Measurements from ENCODE around the gene CREB3L1.
A peak's percentile ranks its signal among the peaks of the same experiment; 100 is the strongest.
"Not testable (repeated sequence)": the region's sequence is repeated elsewhere in the genome, so short reads cannot be mapped to it uniquely, and the experiment has no call there.

The CREB3L1 gene

GRCh38 chr11:46249103-46249937 lies 28.1 kb upstream of the CREB3L1 start:
- DNase-seq, result peak in 1 of 2 experiments; percentile 35

GRCh38 chr11:46249938-46250744 lies 27.3 kb upstream of the CREB3L1 start:
- DNase-seq, result no peak

GRCh38 chr11:46250745-46251052 lies 26.8 kb upstream of the CREB3L1 start:
- no peak for DNase-seq

GRCh38 chr11:46251954-46252353 lies 25.5 kb upstream of the CREB3L1 start:
- no peak for DNase-seq

DNA sequence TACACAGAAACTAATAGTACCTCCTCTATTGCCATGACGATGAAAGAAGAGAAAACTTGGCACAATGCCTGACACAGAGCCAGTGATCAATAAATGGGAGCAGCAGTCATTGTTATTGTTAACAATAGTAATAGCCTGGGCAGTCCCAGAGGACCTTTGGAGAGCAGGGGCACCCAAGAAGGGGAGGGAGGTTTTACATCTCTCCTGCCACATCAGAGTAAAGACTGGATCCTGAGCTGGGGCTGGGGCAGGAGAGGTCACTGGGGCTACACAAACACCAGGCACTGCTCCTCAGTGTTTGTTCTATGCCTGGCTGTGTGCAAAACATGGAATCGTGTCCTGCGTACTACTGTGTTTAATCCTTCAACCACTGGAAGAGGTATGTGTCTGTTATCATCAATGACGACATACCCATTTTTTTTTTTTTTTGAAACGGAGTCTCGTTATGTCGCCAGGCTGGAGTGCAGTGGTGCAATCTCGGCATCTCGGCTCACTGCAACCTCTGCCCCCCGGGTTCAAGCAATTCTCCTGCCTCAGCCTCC lies 25.0 kb upstream of the CREB3L1 start:
- DNase-seq, result no peak

DNA sequence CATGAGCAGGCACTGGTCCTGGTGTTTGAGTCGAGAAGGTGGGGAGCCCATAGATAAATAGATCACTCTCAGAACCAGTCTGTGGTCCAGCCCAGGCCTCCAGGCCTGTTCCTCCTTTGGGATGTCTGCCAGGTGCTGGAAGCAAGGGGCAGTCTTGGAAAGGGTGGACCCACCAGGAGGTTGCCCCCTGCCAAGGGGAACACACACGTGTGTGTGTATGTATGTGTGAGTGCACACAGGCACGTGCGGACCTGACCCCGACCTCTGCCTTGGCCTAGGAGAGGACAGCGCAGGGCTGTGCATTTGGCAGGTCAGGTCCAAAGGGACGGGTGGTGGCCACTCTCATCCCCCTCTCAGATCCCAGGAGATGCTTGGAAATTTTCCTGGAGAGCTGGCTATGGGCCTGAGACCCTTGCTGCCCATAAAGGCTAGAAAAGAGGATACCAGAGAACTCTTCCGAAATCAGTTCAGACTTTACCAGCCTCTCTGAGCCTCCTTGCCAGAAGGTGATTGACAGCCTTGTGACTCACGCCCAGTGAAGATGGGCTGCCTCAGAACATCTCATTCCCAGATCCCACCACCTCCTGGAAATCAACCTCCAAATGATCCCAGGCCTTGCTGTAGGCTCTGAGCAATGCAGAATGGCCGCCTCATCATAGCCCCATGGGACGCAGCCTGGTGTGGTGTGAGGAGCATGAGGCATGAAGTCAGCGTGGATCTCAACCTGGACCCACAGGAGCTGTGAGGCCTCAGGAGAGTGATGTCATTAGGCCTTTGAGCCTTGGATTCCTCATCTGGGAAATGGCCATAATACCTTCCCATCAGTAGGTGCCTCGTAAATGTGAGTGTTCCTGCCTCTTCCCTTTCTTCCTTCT lies 24.0 kb upstream of the CREB3L1 start:
- no peak for DNase-seq

DNA sequence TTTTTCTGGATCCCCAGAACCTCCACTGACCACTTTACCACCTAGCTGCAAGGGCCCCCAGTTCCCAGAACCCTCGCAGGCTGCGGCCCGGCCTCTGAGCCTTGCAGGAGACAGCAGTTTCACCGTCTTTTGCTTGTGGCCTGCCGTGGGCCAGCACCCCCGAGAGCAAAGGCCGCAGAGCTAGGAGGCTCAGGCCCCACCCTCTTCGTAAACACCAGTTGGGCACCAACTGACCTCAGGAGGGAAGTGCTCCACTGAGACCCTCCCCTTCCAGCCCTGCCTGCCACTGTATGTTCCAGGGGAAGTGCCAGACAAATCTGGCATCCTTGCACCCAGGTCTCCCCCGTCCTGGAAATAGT lies 23.4 kb upstream of the CREB3L1 start:
- no peak for DNase-seq

DNA sequence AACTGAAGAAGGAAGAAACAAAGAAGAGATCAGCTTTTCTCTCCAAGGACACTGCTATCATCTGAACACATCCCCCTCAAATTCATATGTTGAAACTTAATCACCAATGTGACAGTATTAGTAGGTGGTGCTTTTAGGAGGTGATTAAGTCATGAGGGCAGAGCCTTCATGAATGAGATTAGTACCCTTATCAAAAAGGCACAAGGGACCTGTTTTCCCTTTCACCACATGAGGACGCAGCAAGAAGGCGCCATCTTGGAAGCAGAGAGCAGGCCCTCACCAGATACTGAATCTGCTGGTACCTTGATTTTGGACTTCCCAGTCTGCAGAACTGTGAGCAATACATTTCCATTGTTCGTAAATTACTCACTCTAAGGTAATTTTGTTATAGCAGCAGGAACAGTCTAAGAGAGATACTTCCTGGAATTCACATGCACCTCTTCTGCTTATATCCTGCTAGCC lies 20.9 kb upstream of the CREB3L1 start:
- DNase-seq, result no peak

DNA sequence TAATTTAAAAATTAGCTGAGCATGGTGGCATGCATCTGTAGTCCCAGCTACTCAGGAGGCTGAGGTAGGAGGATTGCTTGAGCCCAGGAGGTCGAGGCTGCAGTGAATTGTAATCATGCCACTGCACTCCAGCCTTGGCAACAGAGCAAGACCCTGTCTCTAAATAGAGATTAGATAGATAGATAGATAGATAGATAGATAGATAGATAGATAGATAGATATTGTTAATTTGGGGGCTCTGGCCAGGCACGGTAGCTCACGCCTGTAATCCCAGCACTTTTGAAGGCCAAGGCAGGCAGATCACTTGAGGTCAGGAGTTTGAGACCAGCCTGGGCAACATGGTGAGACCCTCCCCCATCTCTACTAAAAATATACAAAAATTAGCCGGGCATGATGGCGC lies 18.1 kb upstream of the CREB3L1 start:
- not testable (repeated sequence) for DNase-seq

DNA sequence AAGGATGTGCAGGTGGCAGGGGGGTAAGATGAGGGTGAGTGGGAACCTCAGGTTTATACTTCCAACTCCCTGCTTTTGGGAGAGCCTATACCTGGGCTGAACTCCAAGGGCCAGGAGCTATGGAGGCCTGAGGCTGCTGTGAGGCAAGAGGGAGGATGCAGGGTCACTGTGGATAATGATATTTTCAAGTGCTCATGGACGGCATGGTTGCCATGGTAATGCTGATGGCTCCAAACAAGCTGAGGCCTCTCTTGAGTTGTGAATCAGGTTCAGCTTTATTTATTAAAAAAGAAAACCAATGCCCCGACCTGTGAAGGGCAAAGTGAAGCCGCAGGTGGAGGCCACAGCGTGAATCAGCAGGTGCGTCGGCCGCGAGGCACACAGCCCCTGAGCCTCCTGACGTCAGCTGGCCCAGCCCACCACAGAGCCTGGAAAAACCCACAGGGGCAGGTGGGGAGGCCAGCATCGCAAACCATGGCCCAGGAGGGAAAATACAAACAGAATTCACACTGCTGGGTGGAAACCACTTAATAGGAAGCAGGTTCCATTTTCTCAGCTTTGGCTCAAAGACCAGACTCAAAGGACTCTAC lies 17.4 kb upstream of the CREB3L1 start:
- no peak for DNase-seq

- DNase-seq, result no peak
These were observed 14.3 kb upstream of the CREB3L1 start for GRCh38 chr11:46263120-46263519.

DNA sequence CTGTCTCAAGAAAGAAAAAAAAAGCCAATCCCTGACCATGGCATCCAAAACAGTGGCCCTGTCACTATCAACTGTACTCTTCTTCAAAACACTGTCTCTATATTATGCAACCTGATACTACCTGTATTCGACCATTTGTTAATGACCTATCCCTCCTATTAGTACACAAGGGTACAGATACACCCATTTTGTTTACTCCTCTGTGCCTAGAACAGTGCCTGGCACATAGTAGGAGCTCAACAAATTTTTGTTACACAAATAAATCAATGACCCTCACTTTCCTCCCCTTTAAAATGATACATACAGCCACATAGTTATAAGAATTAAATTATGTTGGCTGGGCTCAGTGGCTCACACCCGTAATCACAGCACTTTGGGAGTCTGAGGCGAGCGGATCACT lies 13.4 kb upstream of the CREB3L1 start:
- DNase-seq, result no peak

DNA sequence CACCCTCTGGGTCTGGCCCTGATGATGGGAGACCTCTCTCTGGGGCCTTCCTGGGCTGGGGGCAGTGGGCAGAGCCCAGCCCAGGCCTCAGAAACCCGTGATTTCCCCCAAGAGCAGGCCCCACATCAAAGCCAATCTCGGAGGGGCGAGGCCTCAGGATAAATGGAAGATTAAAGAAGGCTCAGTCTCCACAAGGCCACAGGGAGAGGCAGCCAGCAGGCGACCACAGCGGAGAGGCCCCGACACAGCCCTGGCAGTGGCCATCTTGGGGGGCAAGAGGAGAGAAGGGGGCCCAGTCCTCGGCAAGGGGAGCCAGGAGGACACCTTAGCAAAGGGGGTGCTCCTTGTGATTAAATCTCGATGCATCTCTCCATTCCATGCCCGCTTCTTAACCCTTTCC lies 12.5 kb upstream of the CREB3L1 start:
- no peak for DNase-seq

- no peak for DNase-seq
These were observed 11.7 kb upstream of the CREB3L1 start for GRCh38 chr11:46265764-46266163.

DNA sequence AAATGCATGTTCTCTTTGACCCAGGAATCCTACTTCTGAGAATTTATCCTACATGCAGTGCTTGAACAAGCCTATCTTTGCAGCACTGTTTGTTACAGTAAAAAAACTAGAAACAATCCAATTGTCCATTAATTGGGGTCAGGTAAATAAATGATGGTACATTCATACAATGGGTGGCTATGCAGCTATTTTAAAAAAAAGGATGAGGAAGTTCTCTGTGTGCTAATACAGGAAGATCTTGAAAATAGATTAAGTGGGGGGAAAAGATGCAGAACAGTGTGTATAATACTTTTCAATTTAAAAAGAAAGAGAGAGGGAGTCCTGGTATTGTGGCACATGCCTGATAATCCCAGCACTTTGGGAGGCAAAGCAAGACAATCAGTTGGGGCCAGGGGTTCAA lies 9.5 kb upstream of the CREB3L1 start:
- DNase-seq, result no peak

DNA sequence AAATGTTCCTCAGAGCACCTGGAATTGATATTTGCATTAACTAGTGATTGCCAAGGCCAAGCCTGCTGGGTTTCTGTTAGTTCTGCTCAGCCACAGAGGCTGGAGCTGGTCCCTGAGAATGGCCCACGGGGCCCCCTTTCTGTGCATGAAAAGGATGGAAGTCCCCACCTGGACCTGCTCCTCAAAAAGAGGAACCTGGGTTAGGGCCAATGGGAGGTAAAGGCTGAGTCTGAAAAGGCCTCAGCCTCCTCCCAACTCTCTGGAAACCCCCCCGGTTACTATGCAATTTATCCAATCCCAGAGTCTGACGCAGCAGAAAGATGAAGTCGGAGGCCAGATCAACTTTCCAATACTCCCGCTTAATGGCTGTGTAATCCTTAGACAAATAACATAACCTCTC lies 6.8 kb upstream of the CREB3L1 start:
- no peak for DNase-seq

- no peak for DNase-seq
These were observed 6.1 kb upstream of the CREB3L1 start for GRCh38 chr11:46271407-46271806.

DNA sequence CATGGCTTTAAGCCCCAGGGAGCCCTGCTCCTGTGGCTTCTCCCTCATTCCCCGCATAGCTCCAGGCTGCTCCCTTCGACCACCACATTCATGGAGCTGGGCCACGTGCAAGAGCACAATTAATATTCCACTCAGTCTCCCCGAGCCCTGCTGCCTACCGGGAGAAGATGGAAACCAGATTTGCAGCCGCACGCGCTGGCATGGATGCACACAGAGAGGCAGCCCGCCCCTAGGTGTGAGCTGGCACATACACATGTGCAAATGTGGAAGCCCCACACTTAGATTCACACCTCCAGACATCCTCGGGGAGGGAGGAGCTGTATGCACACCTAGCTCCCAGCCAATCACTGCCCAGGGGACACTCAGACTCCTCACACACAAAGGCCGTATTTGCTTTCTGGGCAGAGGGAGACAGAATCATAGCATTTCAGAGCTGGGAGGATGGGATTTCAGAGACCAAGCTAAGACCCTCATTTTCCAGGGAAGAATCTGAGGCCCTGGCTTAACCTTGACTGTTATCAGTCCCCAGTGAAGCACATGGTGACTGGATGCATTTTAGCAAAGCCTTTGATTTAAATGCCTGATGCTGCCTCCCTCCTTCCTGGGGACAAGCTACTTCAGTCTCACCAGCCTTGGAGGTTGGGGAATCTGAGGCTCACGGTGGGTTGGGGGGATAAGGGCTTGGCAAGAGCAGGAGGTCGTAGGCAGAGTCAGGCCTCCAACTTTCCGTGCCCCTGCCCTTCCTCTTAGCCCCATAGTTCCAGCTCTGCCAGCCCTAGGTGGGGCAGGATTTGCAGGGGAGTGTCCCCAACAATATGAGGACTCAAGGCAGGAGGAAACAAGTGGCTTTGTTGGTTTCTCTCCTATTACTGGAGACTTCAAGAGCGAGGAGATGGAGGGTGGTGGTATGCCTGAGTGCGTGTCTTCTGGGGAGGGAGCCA lies 5.3 kb upstream of the CREB3L1 start:
- DNase-seq, result no peak

- DNase-seq, result peak in 1 of 2 experiments; percentile 15
These were observed 4.5 kb upstream of the CREB3L1 start for GRCh38 chr11:46272816-46273427.

DNA sequence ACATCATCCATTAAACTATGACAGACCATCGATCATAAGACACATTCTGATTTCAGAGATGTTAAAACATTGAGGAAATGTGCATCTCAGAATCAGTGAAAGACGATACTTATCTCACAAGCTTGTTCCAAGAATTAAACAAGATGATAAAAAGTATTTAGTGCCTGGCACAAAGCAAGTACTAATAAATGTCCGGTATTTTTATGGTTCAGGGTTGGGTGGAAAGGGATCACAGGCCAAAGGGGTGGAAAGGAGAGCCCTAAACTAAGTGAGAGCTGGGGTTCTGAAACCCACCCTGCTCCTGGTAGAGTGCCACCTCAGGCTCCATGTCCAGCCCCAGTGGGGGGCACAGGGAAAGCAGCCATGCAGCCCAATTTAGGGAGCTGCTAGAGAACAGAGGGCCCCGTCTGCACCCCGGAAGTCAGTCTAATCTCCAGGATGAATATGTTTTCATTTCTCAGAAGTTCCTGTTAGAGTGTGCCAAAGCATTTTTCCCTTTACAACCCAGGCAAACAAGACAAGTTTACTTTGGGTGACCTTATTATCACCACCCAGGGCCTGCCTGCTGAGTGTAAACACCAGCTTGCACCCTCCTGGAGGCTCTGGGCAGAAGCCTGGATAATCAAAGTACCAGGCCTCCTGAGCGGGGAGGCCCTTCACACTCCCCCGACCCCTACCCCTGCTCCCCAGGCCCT lies 3.8 kb upstream of the CREB3L1 start:
- no peak for DNase-seq
